HG03196 (cell line): Measurements from ENCODE around the gene RPRD2.
A peak's percentile ranks its signal among the peaks of the same experiment; 100 is the strongest.
"Not testable (repeated sequence)": the region's sequence is repeated elsewhere in the genome, so short reads cannot be mapped to it uniquely, and the experiment has no call there.

Experiments
- ATAC-seq: cut with Tn5 transposase; IDR thresholded peaks from one replicate; pipeline ENCODE4 v1.9.1; 2021; ENCODE audit not compliant: unreplicated experiment

The RPRD2 gene

DNA sequence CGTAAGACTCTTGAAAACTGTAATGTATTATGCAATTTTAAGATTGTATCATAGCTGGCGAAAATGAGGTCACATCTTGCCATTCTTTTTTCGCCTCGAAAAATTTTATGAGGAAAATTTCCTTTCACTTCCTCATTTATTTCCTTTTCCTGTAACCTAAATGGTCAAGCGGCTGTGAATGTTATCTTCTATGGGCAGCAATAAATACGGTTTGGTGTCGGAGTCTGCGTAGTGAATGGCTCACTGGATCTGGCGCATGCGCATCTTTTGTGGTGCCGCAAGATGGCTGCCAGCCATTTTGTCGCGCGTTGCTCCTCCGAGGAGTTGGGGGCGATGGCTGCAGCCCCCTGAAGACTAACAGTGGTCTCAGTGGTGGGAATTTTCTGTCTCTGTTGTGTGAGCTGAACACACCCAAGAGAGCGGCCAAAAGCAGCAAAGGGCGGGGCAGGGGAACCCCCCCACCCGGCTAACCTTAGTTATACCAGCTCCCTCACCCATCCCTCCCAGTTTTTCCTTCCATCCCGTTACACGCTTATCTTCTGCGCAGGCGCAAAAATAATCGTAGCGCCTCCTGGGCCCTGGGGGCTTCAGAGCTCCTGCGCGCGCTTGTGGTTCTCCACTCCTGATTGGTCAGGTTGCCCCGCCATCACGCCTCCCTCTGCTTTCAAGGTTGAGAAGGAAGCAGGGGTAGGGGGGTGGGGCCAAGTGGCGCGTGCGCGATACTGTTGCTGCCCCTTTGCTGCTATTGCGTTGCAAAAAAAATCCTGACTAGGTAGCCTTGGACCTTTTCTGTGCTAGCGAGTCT is at the start of gene RPRD2:
Gene RPRD2 (plus strand): TSS at position 722 of the 805 bp plus-strand sequence. CDS start 568 bp downstream, outside the sequence.
- peak; percentile 73 for ATAC-seq

DNA sequence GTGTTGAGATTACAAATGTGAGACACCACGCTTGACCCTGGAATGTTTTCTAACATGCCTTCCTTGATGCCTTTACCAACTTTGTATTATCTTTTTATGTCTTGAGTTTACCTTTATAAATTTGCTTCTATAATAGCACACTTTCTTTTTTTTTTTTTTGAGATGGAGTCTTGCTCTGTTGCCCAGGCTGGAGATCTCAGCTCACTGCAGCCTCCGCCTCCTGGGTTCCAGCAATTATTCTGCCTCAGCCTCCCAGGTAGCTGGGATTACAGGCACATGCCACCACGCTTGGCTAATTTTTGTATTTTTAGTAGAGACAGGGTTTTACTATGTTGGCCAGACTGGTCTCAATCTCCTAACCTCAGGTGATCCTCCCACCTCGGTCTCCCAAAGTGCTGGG is 49.3 kb upstream of the RPRD2 start:
- not testable (repeated sequence) for ATAC-seq

GRCh38 chr1:150320667-150320978 is 43.3 kb upstream of the RPRD2 start:
- ATAC-seq, result no peak

- ATAC-seq, result no peak
Observed at GRCh38 chr1:150321826-150322166, 42.2 kb upstream of the RPRD2 start.

DNA sequence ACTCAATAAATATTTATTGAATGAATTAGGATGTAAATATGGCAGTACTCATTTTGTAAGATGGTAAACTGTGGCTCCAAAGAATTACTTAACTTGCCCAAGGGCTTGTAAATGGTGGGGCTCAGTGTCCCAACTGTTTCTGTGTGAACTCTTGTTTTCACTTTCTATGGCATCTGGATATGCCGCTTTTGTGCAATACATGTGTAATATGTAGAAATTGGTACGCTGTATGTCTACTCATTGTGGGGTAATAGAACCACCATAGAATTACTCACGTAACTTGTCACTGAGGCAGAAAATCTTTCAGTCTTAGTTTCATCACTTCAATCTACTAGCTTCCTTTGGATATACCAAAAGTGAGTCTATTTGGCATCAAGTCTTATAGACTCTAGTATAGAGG is 41.6 kb upstream of the RPRD2 start:
- no peak for ATAC-seq

DNA sequence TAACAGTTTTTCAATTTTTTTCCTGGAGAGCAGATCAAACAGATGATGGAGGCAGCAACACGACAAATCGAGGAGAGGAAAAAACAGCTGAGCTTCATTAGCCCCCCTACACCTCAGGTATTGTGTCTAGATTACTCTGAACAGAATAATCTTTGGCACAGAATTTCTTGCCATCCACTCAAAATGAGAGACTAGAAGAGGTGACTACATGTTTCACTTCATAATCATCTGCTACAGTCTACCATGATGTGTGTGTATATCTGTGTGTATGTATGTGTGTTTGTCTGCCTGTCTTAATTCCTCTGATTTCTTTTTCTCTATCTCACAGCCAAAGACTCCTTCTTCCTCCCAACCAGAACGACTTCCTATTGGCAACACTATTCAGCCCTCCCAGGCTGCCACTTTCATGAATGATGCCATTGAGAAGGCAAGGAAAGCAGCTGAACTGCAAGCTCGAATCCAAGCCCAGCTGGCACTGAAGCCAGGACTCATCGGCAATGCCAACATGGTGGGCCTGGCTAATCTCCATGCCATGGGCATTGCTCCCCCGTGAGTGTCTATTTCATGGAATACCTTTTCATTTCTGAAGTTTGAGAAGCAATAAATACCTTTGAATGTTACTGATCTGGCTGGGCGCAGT is 31.2 kb upstream of the RPRD2 start:
- ATAC-seq, result no peak

GRCh38 chr1:150346316-150346715 is 17.6 kb upstream of the RPRD2 start:
- ATAC-seq, result no peak

DNA sequence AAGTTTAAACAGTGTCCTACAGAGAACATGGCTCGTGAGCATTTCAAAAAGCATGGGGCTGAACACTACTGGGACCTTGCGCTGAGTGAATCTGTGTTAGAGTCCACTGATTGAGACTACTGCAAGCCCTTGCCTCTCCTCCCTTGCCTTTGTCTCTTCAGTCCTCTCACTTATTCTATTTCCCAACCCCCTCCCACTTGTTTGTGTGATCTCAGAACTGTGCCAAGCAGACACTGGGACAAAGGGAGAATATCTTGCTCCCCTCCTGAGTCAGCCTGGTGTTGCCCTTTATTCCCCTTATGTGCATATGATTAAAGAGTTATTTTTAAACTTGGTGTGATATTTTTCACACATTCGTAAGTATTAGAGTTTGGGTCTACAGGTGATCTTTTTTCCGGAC is 11.1 kb upstream of the RPRD2 start:
- ATAC-seq, result no peak

- no peak for ATAC-seq
Observed at GRCh38 chr1:150362721-150363425, 1.1 kb upstream of the RPRD2 start.

- ATAC-seq, result peak; percentile 36
Observed at GRCh38 chr1:150364231-150365003, 470 bp downstream of the RPRD2 start.

DNA sequence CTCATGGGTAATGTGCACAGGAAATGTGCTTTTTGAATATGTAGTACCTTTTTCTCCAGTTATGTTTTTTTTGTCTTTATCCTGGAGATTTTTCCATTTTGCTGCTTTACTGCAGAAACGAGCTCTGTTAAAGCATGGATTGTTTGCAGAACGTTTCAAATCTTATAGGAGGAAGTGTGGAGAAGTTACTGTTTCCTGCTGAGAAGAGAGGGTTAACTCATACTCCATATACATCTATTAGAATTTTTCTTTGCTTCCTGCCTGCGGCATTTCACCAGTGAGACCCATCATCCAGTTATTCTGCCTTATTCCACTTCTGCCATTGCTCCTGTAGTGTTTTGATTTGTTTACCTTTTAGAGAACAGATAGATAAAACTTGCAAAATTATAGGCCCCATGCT is 2.0 kb downstream of the RPRD2 start:
- ATAC-seq, result no peak

DNA sequence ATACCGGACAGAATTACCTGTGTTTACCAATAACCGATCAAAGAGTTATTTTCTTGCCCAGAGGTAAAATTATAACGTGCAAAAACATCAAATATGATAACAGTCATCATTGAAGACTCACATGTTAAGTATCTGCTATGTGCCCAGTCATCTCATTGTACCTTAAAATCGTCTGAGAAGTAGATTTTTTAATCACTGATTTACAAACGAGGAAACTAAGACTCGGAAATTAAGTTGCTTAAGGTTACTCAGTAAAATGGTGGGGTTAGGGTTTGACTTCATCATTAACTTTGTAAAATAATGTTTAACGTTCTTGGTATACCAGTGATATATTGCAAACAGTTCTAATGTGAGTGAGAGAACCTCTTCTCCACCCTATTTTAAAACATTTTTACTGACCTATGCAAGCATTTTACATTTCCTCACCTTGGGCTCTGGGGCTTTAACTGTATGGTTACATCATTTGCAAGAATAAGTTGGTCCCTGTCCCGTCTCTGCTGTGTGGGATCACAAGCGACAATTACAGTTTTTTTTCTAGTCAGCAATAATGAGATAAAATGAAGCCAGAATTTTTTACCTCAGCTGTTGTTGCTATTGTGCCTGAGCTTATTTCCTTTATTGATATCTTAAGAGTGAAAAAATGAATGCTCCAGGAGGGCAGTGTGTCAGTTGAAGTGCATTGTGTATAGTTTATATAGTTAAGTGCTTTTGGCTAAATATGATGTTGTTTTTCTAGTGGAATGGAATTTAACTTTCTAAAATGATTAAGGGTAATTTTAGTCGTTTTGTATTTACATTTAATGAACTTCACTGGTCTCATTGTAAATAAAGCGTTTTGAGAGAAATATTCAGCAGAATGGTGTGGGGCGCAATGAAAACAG is 2.7 kb downstream of the RPRD2 start:
- ATAC-seq, result no peak

DNA sequence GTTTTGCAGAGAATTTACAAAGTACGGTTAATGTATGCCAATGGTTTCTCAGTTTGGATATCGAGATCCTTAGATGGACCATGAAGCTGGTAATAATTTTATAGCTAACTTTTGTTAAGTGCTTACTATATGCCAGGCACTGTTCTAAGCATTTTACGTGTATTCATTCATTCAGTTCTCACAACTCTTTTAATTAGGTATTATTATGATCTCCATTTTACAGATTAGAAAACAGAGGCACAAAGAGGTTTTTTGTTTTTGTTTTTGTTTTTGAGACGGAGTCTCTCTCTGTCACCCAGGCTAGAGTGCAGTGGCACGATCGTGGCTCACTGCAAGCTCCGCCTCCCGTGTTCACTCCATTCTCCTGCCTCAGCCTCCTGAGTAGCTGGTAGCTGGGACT is 7.2 kb downstream of the RPRD2 start:
- no peak for ATAC-seq

- ATAC-seq, result no peak
Observed at GRCh38 chr1:150372580-150372979, 8.6 kb downstream of the RPRD2 start.

DNA sequence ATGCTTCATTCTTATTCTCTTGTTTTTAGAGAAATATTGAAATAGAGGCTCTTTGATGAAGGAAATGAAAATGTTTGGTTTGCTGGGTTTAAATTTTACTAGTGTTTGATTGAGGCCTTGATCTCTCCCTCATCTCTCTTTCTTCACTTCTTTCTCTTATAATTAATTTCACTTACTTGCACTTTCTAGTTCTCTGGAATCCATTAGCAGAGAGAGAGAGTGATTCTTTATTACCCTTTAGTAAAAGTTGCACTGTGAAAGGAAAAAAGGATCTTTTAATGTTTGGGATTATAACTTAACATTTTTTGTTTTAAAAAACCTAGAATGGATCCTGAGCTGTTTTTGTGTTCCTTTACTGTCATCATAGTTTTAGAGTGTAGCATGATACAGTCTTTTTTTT is 12.2 kb downstream of the RPRD2 start:
- ATAC-seq, result no peak

DNA sequence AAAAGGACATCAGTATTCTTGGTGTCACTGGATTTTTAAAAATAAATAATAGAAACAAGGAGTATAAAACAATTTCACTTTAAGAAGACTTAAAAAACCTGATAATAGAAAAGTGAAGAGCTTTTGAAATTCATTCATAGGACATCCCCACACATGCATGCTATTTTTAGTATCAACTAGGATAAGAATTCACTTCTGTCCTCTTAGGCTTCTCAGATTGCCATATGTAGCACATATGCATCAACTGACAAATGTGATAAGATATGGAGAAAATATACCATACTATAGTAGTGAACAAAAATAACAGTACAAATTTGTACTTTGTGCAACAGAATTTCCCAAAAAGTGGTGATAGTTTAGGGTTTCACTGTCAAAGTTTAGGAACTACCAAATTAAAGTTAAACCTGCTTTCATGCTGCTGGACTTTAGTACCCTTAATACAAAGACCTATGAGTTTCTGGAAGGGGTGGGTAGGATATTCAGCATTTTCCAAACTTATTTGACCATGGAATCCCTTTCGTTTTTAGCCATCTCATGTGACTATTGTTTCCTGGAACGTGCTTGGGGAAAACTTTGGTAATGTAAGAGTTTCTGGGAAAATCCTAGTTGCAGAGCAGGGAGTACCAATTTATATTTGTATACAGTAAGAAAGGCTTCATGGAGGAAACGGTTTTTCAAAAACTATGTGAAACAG is 19.8 kb downstream of the RPRD2 start:
- no peak for ATAC-seq

GRCh38 chr1:150385537-150386445 is 21.8 kb downstream of the RPRD2 start:
- ATAC-seq, result no peak

GRCh38 chr1:150386592-150386991 is 22.6 kb downstream of the RPRD2 start:
- no peak for ATAC-seq

DNA sequence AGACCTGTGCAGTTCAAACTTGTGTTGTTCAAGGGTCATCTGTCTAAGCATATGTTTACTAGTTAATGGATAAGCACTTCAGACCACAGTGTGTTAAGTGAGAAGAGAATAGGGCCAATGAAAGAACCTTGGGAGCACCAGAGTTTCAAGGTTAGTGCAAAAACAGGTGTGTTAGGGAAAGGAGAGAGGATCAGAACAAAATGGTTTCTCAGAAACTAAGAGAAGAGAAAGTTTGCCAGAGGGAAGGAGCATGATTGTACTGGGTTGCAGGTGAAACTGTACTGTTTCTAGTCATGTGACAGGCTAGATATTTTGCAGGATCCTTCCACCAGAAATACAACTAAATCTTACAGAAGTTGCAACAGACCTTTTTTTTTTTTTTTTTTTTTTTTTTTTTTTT is 23.3 kb downstream of the RPRD2 start:
- no peak for ATAC-seq
